HUES64 (cell line): ENCODE measurements around the gene PYCR2.
A peak's percentile ranks its signal among the peaks of the same experiment; 100 is the strongest.

Experiments
- H3K27ac ChIP-seq: 2 replicates; pipeline ENCODE4 v1.7.0; 2013; ENCODE audit warnings: low read depth, low read length, inconsistent platforms
- H3K27me3 ChIP-seq: 2 replicates; pipeline ENCODE4 v1.6.1; 2013; ENCODE audit warnings: mild to moderate bottlenecking, low read length; ENCODE audit not compliant: insufficient read depth
- H3K36me3 ChIP-seq: 2 replicates; pipeline ENCODE4 v1.6.1; 2013; ENCODE audit warnings: mild to moderate bottlenecking, low read length; ENCODE audit not compliant: insufficient read depth
- H3K4me1 ChIP-seq: 2 replicates; pipeline ENCODE4 v1.6.1; 2013; ENCODE audit warnings: mild to moderate bottlenecking, low read length, moderate library complexity; ENCODE audit not compliant: insufficient read depth
- H3K4me3 ChIP-seq: 2 replicates; pipeline ENCODE4 v1.5.1; 2013; ENCODE audit warnings: mild to moderate bottlenecking, low read length, moderate library complexity
- H3K9ac ChIP-seq: 2 replicates; pipeline ENCODE4 v1.6.1; 2013; ENCODE audit warnings: mild to moderate bottlenecking, low read depth, low read length
- H3K9me3 ChIP-seq: 2 replicates; pipeline ENCODE4 v1.6.1; 2013; ENCODE audit warnings: low read depth, low read length; ENCODE audit not compliant: insufficient read depth
- WGBS: fragments of 150-250, 120-280 bp; methylation state at CpG from one replicate; pipeline ENCODE4 v1.1.7; 2013; ENCODE audit warnings: missing lambda C conversion rate; 5-methylcytosine and 5-hydroxymethylcytosine counted together

PYCR2 gene

DNA sequence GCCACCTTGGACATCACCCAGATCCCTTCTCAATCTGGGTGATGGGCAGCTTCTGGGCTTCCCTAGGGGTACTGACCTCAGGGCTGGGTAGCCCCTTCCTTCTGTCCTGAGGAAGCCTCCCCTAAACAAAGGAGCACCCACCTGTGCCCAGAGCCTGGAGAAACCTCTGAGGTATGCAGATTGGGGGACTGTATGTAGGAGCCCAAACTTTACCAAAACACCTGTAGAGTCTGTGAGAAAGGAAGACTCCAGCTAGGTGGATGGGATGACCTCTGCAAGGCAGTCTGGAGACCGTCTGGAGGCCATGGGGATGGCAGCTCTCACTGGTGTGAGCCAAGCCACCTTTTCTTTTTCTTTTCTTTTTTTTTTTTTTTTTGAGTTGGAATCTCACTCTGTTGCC, 30.7 kb upstream of the PYCR2 start:
- Histone ChIP-seq H3K4me1 (peaks cover 4% of the 10 kb centered on the region; the same call in 1 of the 2 replicates), H3K9ac (no peak overlapping the region), H3K4me3 (no peak overlapping the region), H3K27ac (no peak overlapping the region), H3K27me3 (no peaks in the 10 kb centered on the region), H3K36me3 (no peaks in the 10 kb centered on the region), H3K9me3 (no peaks in the 10 kb centered on the region)
- 100% methylated on average over 1 of the region's 1 CpG for WGBS

DNA sequence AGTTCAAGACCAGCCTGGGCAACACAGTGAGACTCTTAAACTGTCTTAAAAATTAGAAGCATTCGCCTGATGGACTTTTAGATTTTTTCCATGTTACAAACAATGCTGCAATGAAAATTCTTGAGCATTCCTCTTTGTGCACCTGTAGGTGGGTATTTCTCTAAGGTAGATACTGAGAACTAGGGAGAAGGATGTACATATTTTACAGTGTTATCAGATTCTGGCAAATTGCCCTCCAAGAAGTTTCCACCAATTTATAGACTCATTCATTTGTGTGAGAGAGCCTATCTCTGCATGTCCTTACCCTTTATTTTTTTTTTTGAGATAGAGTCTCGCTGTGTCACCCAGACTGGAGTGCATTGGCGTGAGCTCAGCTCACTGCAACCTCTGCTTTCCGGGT, 29.3 kb upstream of the PYCR2 start:
- Histone ChIP-seq H3K9me3 (no peaks in the 10 kb centered on the region), H3K27ac (no peak overlapping the region), H3K9ac (no peak overlapping the region), H3K27me3 (peaks cover 8% of the 10 kb centered on the region; the same call in 1 of the 2 replicates), H3K4me3 (no peak overlapping the region), H3K4me1 (peaks cover 13% of the 10 kb centered on the region), H3K36me3 (no peaks in the 10 kb centered on the region)
- 95% methylated on average over 4 of the region's 4 CpGs for WGBS

- H3K9me3 ChIP-seq: no peaks in the 10 kb centered on the region
- H3K9ac ChIP-seq: peak overlapping the region; percentile 14; the same call in 1 of the 2 replicates
- peaks cover 22% of the 10 kb centered on the region for H3K4me1 ChIP-seq
- H3K4me3 ChIP-seq: no peak overlapping the region
- H3K36me3 ChIP-seq: no peaks in the 10 kb centered on the region
- WGBS: 51% methylated on average over 9 of the region's 9 CpGs
- H3K27me3 ChIP-seq: peaks cover 23% of the 10 kb centered on the region; the same call in 1 of the 2 replicates
- H3K27ac ChIP-seq: no peak overlapping the region
Measured at GRCh38 chr1:225950905-225951497, 27.0 kb upstream of the PYCR2 start.

DNA sequence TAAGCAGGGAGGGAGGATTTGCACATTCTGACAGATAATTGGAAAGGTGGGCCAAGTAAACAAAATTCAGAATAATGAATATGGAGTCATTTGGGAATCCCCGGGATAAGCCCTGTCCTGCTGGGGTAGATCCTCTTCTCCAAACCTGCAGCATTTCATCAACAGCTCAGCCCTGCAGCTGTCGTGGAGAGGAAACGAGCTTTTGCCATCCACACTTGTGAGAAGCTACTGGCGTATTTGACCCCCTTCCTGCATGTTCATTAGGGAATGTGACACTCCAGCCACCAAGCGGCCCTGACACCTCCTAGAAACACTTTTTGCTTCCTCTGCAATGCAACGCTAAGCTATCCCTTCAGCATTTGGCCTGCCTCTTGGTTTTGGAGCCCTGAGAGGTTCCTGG, 25.0 kb upstream of the PYCR2 start:
- H3K27me3 ChIP-seq: peaks cover 23% of the 10 kb centered on the region; the same call in 1 of the 2 replicates
- no peak overlapping the region for H3K4me3 ChIP-seq
- no peaks in the 10 kb centered on the region for H3K9me3 ChIP-seq
- WGBS: 29% methylated on average over 6 of the region's 6 CpGs
- H3K9ac ChIP-seq: no peak overlapping the region
- H3K27ac ChIP-seq: no peak overlapping the region
- peaks cover 39% of the 10 kb centered on the region for H3K4me1 ChIP-seq
- H3K36me3 ChIP-seq: no peaks in the 10 kb centered on the region

- no peaks in the 10 kb centered on the region for H3K9me3 ChIP-seq
- no peak overlapping the region for H3K4me3 ChIP-seq
- H3K27ac ChIP-seq: no peak overlapping the region
- 92% methylated on average over 3 of the region's 5 CpGs for WGBS
- H3K36me3 ChIP-seq: no peaks in the 10 kb centered on the region
- no peak overlapping the region for H3K9ac ChIP-seq
- peaks cover 23% of the 10 kb centered on the region; the same call in 1 of the 2 replicates for H3K27me3 ChIP-seq
- H3K4me1 ChIP-seq: peaks cover 41% of the 10 kb centered on the region
Measured at GRCh38 chr1:225946803-225947202, 22.8 kb upstream of the PYCR2 start.

DNA sequence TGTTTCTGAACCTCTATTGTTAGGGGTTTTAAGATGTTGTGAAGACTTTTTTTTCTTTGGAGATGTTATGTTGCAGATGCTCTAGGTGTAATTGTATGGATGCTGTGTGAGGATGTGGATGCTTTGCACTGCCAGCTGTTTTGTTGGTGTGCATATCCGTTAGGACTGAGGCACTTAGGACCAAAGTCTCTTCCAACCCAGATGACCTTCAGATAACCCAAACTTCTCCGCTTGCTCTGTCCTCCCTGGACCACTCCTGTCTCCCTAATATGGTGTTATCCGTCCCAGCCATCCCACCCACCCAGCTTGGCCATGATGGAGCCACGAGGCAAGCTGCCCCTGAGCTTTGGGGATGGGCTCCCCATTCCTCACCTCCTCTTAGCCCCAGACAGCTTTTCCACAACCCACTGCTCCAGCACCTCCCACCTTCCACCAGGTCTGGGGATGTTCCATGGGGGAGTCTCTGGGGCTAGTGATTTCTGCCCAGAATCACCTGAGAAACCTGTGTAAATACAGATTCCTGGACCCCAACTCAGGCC, 22.1 kb upstream of the PYCR2 start:
- Histone ChIP-seq H3K9ac (0 out of 2 replicates have a peak overlapping the region, but pooled peaks have one; percentile 6), H3K27me3 (peaks cover 23% of the 10 kb centered on the region; the same call in 1 of the 2 replicates), H3K27ac (0 out of 2 replicates have a peak overlapping the region, but pooled peaks have one; percentile 6), H3K4me1 (peaks cover 47% of the 10 kb centered on the region), H3K4me3 (no peak overlapping the region), H3K9me3 (no peaks in the 10 kb centered on the region), H3K36me3 (no peaks in the 10 kb centered on the region)
- WGBS: 44% methylated on average over 4 of the region's 4 CpGs

DNA sequence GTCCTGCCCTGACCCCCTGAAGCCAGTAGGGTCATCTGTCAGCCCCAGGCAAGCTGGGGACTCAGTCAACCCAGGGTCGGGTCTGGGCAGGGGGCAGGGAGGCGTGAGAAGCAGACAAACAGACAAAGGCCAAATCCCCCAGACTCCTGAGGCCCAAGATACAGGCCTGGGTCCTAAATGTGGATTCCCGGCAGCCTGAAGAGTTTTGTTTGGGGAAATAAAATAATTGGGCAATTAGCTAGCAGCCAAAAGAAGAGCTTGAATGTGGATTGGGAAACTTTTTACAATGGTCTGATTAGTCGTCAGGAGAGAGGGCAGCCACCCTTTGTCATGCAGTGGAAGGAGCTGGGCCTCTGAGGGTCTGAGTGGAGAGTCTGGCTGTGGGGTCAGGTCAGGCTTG, 21.5 kb upstream of the PYCR2 start:
- H3K4me1 ChIP-seq: peaks cover 44% of the 10 kb centered on the region
- WGBS: 13% methylated on average over 4 of the region's 4 CpGs
- H3K9me3 ChIP-seq: no peaks in the 10 kb centered on the region
- H3K27me3 ChIP-seq: peaks cover 25% of the 10 kb centered on the region
- no peaks in the 10 kb centered on the region for H3K36me3 ChIP-seq
- peak overlapping the region; percentile 74 for H3K9ac ChIP-seq
- peak overlapping the region; percentile 72; the same call in 1 of the 2 replicates for H3K27ac ChIP-seq
- H3K4me3 ChIP-seq: no peak overlapping the region

GRCh38 chr1:225944951-225945350, 20.9 kb upstream of the PYCR2 start:
- 77% methylated on average over 7 of the region's 7 CpGs for WGBS
- Histone ChIP-seq H3K4me1 (peaks cover 44% of the 10 kb centered on the region), H3K27me3 (peaks cover 31% of the 10 kb centered on the region), H3K36me3 (no peaks in the 10 kb centered on the region), H3K27ac (peak overlapping the region; percentile 72; the same call in 1 of the 2 replicates), H3K9me3 (no peaks in the 10 kb centered on the region), H3K9ac (peak overlapping the region; percentile 74), H3K4me3 (no peak overlapping the region)

- Histone ChIP-seq H3K9me3 (no peaks in the 10 kb centered on the region), H3K4me3 (no peak overlapping the region), H3K36me3 (no peaks in the 10 kb centered on the region), H3K27me3 (peaks cover 33% of the 10 kb centered on the region), H3K9ac (peak overlapping the region; percentile 74; the same call in 1 of the 2 replicates), H3K27ac (no peak overlapping the region), H3K4me1 (peaks cover 43% of the 10 kb centered on the region)
- WGBS: 87% methylated on average over 2 of the region's 2 CpGs
Measured at GRCh38 chr1:225944387-225944786, 20.3 kb upstream of the PYCR2 start.

GRCh38 chr1:225943582-225943981, 19.5 kb upstream of the PYCR2 start:
- H3K4me3 ChIP-seq: no peak overlapping the region
- H3K36me3 ChIP-seq: no peaks in the 10 kb centered on the region
- peaks cover 36% of the 10 kb centered on the region for H3K4me1 ChIP-seq
- no peaks in the 10 kb centered on the region for H3K9me3 ChIP-seq
- no peak overlapping the region for H3K27ac ChIP-seq
- H3K9ac ChIP-seq: no peak overlapping the region
- peaks cover 30% of the 10 kb centered on the region for H3K27me3 ChIP-seq
- WGBS: 93% methylated on average over 4 of the region's 4 CpGs

- 64% methylated on average over 7 of the region's 7 CpGs for WGBS
- peaks cover 21% of the 10 kb centered on the region for H3K27me3 ChIP-seq
- no peak overlapping the region for H3K27ac ChIP-seq
- no peaks in the 10 kb centered on the region for H3K36me3 ChIP-seq
- no peak overlapping the region for H3K9ac ChIP-seq
- H3K9me3 ChIP-seq: no peaks in the 10 kb centered on the region
- H3K4me1 ChIP-seq: peaks cover 33% of the 10 kb centered on the region
- no peak overlapping the region for H3K4me3 ChIP-seq
Measured at GRCh38 chr1:225942574-225942973, 18.5 kb upstream of the PYCR2 start.
